Measurements from ENCODE around the gene NRL. TPM values are rescaled to one million over a fixed set of nuclear protein-coding genes. Genes with fewer than 3 reads are reported as not detected.

NRL gene
- total RNA-seq, 4 donors from 2014 or later: 2.2 to 2.9 (median 2.3) TPM

DNA sequence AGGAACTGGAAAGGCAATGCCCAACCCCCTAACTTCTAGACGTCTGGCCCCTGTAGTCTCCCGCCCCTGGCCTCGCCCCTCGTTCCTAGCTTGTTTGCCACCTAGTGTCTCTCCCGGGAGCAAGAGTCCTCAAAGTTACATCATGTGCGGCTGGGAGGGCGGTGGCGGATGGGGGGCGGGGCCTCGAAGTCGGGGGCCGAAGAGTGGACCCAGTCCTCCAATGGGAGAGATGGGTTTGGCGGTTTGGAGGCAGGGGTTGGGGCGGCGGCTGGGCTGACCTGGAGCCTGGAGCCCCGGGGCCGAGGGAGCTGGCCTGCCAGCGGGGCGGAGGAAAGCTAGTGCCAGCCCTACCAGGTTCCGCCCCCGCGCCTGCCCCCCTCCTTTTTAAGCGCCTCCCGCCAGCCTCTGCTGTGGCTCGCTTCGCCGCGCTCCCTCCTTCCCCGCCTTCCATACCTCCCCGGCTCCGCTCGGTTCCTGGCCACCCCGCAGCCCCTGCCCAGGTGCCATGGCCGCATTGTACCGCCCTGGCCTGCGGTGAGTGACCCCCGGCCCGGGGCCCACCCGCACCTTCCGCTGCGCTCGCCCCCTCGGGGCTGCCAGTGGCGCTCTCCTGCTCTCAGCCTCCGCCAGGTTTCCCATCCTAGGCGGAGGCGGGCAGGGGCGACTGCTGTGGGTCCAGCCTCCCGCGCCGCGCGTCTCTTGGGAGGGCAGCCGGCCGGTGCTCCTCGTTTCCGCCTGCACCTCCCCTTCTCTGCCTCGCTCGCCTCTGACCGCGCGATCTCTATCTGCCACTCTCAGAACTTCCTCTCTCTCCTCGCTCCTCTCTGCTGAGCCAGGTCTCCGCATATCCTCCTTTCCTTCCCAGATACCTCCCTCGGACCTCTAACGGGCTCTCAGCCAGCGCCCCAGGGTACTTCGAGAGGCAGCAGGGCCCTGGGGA, 20.6 kb downstream of the NRL start, which contains the start of gene PCK2:
Gene PCK2, plus strand, starts transcription at position 411 of the 940 bp plus-strand sequence. Its CDS starts 95 bp downstream, at position 506.
- Histone ChIP-seq H3K27me3 (no peaks in the 10 kb centered on the region), H3K27ac (peak within 1 kb of the TSS; percentile 94), H3K9me3 (no peaks in the 10 kb centered on the region), H3K36me3 (peaks cover 12% of the 10 kb centered on the region), H3K4me1 (peaks cover 35% of the 10 kb centered on the region), H3K4me3 (peak within 1 kb of the TSS; percentile 97)
- peak; percentile 96 to 97 for DNase-seq (ENCODE audit: low spot score in 2 of 2)
- 0% methylated on average over 37 of the region's 68 CpGs for WGBS
- TF ChIP-seq POLR2AphosphoS5 (IDR thresholded peaks at IDR 0.05): no peak
- TF ChIP-seq POLR2A (IDR thresholded peaks at IDR 0.05): peak in 1 of 2 donors; percentile 51

DNA sequence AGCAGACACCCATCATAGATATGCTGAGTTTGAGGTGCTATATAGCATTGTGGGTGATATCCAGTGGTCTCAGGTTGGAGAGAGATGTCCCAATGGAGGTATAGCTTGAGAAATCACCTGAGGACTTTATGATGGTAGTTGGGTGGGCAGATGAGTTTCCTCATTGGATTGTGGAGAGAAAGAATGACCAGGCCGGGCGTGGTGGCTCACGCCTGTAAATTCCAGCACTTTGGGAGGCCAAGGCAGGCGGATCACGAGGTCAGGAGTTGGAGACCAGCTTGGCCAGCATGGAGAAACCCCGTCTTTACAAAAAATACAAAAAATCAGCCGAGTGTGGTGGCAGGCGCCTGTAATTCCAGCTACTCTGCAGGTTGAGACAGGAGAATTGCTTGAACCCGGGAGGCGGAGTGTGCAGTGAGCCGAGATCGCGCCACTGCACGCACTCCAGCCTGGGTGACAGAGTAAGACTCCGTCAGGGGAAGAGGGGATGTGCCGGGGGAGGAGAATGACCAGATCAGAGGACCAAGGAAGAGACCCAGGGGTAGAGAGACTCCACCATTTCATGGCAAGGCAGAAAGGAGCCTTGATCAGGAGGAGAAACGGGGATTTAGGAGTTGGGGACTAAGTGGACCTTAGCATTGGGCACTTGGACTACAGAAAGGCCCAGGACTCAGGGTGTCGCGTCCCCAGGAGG, 21.4 kb downstream of the NRL start:
- Histone ChIP-seq H3K27ac (peak overlapping the region; percentile 94), H3K36me3 (peaks cover 5% of the 10 kb centered on the region), H3K4me1 (peaks cover 35% of the 10 kb centered on the region), H3K9me3 (no peaks in the 10 kb centered on the region), H3K27me3 (no peaks in the 10 kb centered on the region), H3K4me3 (peak overlapping the region; percentile 97)
- TF ChIP-seq POLR2A (IDR thresholded peaks at IDR 0.05) (no peak), POLR2AphosphoS5 (IDR thresholded peaks at IDR 0.05) (no peak), EP300 (IDR thresholded peaks at IDR 0.05) (no peak)
- TF ChIP-seq, protein P1, sequence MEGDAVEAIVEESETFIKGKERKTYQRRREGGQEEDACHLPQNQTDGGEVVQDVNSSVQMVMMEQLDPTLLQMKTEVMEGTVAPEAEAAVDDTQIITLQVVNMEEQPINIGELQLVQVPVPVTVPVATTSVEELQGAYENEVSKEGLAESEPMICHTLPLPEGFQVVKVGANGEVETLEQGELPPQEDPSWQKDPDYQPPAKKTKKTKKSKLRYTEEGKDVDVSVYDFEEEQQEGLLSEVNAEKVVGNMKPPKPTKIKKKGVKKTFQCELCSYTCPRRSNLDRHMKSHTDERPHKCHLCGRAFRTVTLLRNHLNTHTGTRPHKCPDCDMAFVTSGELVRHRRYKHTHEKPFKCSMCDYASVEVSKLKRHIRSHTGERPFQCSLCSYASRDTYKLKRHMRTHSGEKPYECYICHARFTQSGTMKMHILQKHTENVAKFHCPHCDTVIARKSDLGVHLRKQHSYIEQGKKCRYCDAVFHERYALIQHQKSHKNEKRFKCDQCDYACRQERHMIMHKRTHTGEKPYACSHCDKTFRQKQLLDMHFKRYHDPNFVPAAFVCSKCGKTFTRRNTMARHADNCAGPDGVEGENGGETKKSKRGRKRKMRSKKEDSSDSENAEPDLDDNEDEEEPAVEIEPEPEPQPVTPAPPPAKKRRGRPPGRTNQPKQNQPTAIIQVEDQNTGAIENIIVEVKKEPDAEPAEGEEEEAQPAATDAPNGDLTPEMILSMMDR (IDR thresholded peaks at IDR 0.05): no peak
- DNase-seq (ENCODE audit: low spot score in 2 of 2): no peak
- WGBS: 59% methylated on average over 18 of the region's 19 CpGs

GRCh38 chr14:24092505-24093206, 22.1 kb downstream of the NRL start:
- H3K9me3 ChIP-seq: no peaks in the 10 kb centered on the region
- H3K36me3 ChIP-seq: no peaks in the 10 kb centered on the region
- DNase-seq (ENCODE audit: low spot score in 2 of 2): no peak
- no peak overlapping the region for H3K4me3 ChIP-seq
- H3K4me1 ChIP-seq: peaks cover 35% of the 10 kb centered on the region
- H3K27me3 ChIP-seq: no peaks in the 10 kb centered on the region
- no peak for TF ChIP-seq EP300 (IDR thresholded peaks at IDR 0.05)
- TF ChIP-seq POLR2AphosphoS5 (IDR thresholded peaks at IDR 0.05): no peak
- TF ChIP-seq, protein P1 (IDR thresholded peaks at IDR 0.05): no peak
- TF ChIP-seq POLR2A (IDR thresholded peaks at IDR 0.05): no peak
- H3K27ac ChIP-seq: peak overlapping the region; percentile 94
- 81% methylated on average over 4 of the region's 4 CpGs for WGBS

DNA sequence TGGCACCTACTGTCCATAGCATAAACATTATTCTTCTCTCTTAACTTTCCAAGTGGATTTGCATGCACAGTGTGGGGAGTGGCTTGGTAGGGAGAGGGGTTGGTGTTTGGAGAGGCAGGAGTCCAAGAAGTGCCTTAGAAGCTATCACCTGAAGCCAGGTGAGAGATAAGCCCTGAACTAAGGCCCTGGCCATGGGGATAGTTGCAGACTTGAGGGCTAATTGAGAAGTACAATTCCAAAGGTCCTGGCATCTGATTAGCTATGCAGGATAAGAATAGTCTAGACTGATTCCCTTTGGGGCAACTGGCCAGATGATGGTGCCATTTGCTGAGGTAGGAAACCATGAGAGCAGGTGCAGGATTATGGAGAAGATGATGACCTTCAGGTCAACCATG, 22.6 kb downstream of the NRL start:
- H3K27me3 ChIP-seq: no peaks in the 10 kb centered on the region
- no peak for TF ChIP-seq POLR2A (IDR thresholded peaks at IDR 0.05)
- H3K4me3 ChIP-seq: no peak overlapping the region
- H3K9me3 ChIP-seq: no peaks in the 10 kb centered on the region
- DNase-seq (ENCODE audit: low spot score in 2 of 2): no peak
- H3K4me1 ChIP-seq: peaks cover 35% of the 10 kb centered on the region
- no peaks in the 10 kb centered on the region for H3K36me3 ChIP-seq
- H3K27ac ChIP-seq: no peak overlapping the region

- Histone ChIP-seq H3K4me1 (peaks cover 25% of the 10 kb centered on the region), H3K9me3 (no peaks in the 10 kb centered on the region), H3K36me3 (no peaks in the 10 kb centered on the region), H3K27me3 (no peaks in the 10 kb centered on the region), H3K4me3 (no peak overlapping the region), H3K27ac (no peak overlapping the region)
- no peak for TF ChIP-seq POLR2AphosphoS5 (IDR thresholded peaks at IDR 0.05)
- TF ChIP-seq EP300 (IDR thresholded peaks at IDR 0.05): no peak
- TF ChIP-seq, protein P1 (IDR thresholded peaks at IDR 0.05): no peak
- TF ChIP-seq POLR2A (IDR thresholded peaks at IDR 0.05): no peak
- 89% methylated on average over 6 of the region's 6 CpGs for WGBS
- DNase-seq (ENCODE audit: low spot score in 2 of 2): no peak
These were observed 24.9 kb downstream of the NRL start for GRCh38 chr14:24089890-24090289.
